GM12864 (cell line): Measurements from ENCODE around the gene SLC25A51.

Experiments
- DNase-seq: peaks from one replicate; pipeline ENCODE4 v3.0.0-alpha.2; 2011; ENCODE audit warnings: low read depth
- H3K4me3 ChIP-seq: 2 replicates; pipeline ENCODE4 v1.5.1; 2011; ENCODE audit warnings: mild to moderate bottlenecking, low read depth, low read length, control low read depth
- CTCF ChIP-seq: IDR thresholded peaks from 2 replicates; pipeline ENCODE4 v1.5.1; 2011; ENCODE audit warnings: low read depth, mild to moderate bottlenecking, moderate library complexity, low read length, control low read depth, inconsistent platforms; ENCODE audit errors: missing control alignments

Gene SLC25A51

GRCh38 chr9:37927601-37928551, 23.9 kb upstream of the SLC25A51 start:
- no peak for TF ChIP-seq CTCF
- no peak for DNase-seq
- no peak overlapping the region for H3K4me3 ChIP-seq

DNA sequence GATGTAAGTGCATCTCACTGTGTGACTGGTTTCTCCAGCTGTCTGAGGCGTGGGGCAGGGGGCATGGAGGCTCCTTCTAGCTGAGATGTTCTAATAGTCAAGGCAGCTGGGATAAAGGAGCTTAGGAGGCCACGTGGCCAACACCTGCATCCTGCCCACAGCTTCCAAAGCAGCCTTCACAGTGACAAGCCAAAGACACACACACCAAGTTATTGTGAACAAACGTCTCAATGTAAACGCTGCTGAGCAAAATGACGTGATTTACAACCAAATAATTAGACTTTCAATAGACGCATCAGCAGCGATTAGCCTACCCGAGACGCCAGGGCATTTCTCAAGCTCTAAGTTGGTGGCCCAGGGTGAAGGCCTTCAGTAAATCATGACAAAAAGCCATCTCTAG, 23.2 kb upstream of the SLC25A51 start:
- DNase-seq: no peak
- H3K4me3 ChIP-seq: no peak overlapping the region

DNA sequence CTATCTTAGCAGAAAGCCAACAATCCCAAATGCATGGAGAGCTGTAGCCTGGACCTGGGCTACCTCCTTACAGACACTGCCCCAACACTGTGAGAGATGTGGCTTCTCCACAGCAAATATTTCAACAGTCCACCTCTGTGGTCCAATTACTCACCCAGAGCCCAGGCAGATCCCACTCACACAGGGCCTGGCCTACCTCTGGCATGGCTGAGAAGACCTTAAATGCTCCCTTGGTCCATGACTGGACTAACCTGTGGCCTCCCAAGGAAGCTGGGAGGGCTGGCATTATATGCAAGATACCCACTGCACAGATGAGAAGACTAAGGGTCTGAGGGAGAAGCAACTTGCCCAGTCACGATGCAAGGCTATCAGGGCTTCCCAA, 22.8 kb upstream of the SLC25A51 start:
- no peak for TF ChIP-seq CTCF
- H3K4me3 ChIP-seq: no peak overlapping the region
- DNase-seq: no peak

More for the DNA sequence above, 23.2 kb upstream of the SLC25A51 start:
- no peak for TF ChIP-seq CTCF

- DNase-seq: no peak
- no peak overlapping the region for H3K4me3 ChIP-seq
- TF ChIP-seq CTCF: no peak
These were observed 22.1 kb upstream of the SLC25A51 start for GRCh38 chr9:37925786-37926736.

GRCh38 chr9:37925006-37925405, 21.1 kb upstream of the SLC25A51 start:
- H3K4me3 ChIP-seq: no peak overlapping the region
- no peak for TF ChIP-seq CTCF
- no peak for DNase-seq

GRCh38 chr9:37924538-37924937, 20.6 kb upstream of the SLC25A51 start:
- no peak for DNase-seq
- no peak for TF ChIP-seq CTCF
- no peak overlapping the region for H3K4me3 ChIP-seq
